Activated CD4-positive, alpha-beta T cell treated with anti-CD3 and anti-CD28 coated beads for 48 hours (primary cell): ENCODE measurements around the gene PRR20C.
"Not testable (repeated sequence)": the region's sequence is repeated elsewhere in the genome, so short reads cannot be mapped to it uniquely, and the experiment has no call there.

ENCODE experiments used
- DNase-seq: peaks from one replicate; pipeline ENCODE4 v3.0.0-alpha.2; 2020

The PRR20C gene

DNA sequence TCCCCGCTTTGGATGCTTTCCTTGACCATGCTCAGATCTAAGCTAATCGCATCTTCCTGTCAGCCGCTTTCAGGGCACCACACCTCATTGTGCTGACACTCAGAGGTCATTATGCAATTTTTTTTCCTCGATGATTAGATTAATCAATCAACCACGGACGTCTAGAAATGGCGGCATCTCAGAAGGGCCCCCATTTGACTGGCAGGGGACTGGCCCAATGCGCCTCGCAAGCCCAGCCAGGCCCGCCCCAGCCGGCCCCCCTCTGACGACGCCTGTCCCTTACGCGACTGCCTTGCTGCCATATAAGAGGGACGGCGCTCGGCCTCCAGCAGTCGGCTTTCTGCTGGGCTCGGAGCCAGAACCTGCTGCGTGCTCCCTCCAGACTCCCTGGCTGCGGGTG, at the start of gene PRR20C:
TSS of gene PRR20C (plus strand) at position 301 of the 400 bp plus-strand sequence. CDS start 387 bp downstream, outside the sequence.
- DNase-seq = not testable (repeated sequence)

DNA sequence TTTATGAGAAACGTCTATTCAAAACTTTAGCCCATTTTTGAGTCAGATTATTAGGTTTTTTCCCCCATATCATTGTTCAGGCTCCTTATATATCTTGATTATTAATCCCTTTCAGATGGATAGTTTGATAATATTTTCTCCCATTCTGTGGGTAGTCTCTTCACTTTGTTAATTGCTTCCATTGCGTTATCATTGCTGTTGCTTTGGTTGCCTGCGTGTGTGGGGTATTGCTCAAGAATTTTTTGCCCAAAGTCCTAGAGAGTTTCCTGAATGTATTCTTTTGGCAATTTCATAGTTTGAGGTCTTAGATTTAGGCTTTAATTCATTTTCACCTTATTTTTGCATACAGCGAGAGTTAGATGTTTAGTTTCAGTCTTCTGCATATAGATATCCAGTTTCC, 38.9 kb upstream of the PRR20C start:
- no peak for DNase-seq

DNA sequence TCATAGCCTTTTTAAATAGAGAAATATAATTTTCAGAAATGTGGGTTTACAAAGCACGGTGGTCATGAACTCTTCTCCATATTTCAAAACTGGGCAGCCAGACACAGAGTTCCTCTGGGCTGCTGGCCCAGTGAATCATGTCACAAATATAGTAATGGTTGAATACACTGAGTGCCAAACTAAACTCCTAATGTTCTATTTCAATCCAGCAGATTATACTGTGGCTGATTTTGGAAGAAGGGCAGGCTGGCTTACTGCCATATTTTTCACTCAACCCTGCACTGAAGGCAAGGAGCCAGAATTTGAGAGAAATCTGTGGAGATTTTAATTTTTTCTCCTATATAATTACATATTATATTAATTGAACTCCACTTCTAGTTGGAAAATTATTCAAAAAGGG, 30.2 kb upstream of the PRR20C start:
- no peak for DNase-seq

DNA sequence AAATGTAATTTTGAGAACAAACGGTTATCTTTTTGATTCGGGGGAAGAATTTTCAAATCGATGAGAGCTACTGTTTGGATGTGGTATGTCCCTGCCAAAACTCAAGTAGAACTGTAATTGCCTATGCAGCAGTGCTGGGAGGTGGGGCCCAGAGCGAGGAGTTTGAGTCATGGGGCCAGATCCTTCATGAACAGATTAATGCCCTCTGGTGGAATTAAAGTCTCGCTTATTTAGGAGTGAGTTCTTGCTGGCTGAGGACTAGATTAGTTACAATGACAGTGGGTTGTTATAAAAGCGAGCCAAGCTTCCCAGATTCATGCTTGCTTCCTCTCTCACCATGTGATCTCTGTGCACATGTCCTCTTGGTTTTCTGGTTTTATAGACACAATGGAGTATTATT, 25.0 kb upstream of the PRR20C start:
- DNase-seq = no peak

DNA sequence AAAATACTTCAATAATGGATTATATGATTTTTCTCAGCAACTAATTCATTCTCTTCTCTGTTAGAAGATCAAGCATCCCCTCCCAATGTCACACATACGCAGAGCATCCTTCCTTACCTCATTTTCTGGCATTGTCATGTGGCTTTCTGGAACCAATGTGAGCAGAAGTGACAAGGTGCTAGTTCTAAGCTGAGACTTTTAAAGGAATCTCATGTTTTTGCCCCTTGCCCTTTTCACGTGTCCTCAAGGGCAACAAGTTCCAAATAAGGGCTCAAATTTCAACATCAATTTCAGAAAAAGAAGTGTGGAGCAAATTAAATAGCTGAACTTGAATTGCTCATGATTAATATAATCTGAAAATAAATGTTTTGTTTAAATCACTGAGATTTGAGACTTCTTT, 17.8 kb upstream of the PRR20C start:
- DNase-seq = no peak

DNA sequence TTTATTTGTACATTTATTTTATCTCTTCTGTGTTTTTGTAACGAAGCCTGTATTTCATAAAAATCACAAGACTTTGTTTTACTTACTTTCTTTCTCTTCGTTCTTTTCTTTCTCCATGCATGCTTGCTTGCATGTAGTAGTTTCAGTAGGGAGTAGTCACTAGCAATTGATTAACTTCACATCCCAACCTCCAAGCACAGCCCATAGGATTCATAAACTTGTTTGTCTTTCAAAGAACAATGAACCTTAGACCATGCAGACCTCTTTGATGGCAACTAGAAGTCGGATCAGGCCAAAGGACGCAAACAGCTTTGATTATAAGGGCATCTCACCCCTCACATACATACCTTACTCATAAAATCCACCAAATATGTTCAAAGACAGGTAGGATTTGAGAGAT, 16.3 kb upstream of the PRR20C start:
- DNase-seq = no peak

DNA sequence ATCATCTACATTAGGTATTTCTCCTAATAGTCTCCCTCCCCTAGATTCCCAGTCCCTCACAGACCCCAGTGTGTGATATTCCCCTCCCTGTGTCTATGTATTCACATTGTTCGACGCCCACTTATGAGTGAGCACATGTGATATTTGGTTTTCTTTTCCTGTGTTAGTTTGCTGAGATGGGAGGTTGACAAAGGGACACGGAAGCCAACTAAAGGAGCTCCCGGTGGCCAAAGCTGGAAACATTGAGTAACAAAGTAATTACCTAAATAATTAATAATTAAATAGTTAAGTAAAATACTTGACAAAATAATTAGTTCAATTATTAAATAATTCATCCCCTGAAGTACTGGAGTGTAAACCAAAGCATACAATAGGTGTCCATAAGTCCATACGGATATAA, 14.9 kb upstream of the PRR20C start:
- DNase-seq = no peak

DNA sequence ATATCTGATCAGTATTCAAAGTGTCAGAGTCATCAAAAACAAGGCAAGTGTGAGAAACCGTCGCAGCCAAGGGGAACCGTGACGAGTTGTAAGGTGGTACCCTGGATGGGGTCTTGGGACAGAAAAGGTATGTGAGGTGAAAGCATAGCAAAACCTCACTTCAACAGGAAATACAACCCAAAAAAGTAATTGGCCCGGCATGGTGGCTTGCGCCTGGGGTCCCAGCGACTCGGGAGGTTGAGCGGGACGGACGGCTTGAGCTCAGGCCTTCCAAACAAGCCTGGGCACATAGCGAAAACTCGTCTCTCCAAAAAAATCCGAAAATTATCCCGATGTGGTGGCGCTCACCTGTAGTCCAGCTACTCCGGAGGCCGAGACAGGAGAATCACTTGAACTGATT, 14.1 kb upstream of the PRR20C start:
- DNase-seq = not testable (repeated sequence)

DNA sequence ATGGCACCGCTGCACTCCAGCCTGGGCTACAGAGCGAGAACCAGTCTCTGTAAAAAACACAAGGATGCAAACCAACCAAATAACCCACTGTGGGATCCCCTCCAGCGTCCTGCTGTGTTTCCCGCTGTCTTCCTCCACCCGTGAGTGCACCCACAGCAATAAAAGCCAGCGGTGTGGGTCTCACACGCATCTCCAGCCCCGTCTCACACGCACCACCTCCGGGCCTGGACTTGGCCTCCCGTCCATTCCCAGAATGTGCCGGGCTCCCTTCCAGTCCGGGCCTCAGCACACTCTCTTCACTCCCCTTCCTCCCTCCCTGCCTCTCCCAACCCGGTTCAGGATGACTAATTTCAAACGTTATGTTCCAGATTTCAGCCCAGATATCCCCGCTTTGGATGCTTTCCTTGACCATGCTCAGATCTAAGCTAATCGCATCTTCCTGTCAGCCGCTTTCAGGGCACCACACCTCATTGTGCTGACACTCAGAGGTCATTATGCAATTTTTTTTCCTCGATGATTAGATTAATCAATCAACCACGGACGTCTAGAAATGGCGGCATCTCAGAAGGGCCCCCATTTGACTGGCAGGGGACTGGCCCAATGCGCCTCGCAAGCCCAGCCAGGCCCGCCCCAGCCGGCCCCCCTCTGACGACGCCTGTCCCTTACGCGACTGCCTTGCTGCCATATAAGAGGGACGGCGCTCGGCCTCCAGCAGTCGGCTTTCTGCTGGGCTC, 13.5 kb upstream of the PRR20C start, which contains the start of gene PRR20A:
TSS of gene PRR20A (plus strand) at position 684 of the 734 bp plus-strand sequence. CDS start 387 bp downstream, outside the sequence.
- not testable (repeated sequence) for DNase-seq

DNA sequence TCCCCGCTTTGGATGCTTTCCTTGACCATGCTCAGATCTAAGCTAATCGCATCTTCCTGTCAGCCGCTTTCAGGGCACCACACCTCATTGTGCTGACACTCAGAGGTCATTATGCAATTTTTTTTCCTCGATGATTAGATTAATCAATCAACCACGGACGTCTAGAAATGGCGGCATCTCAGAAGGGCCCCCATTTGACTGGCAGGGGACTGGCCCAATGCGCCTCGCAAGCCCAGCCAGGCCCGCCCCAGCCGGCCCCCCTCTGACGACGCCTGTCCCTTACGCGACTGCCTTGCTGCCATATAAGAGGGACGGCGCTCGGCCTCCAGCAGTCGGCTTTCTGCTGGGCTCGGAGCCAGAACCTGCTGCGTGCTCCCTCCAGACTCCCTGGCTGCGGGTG, 6.7 kb upstream of the PRR20C start, which contains the start of gene PRR20B:
TSS of gene PRR20B (plus strand) at position 301 of the 400 bp plus-strand sequence. CDS start 387 bp downstream, outside the sequence.
- not testable (repeated sequence) for DNase-seq

DNA sequence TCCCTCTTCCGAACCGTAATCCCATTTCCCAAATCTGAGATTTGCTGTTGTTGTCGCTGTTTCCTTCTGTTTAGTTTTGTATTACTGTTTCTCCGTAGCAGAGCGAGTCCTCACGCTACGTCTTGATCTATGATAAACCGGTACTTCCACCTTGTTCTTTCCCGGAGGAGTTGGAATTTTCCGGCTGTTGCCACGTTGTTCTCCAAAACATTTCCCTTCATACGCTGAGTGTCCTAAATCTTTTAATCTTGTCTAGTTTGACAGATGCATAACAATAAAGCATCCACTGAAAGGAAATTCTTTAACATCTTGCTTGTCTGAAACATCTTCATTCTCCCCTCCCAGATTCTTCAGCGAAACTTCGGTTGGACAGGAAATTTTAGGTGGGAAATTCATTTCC, 5.8 kb upstream of the PRR20C start:
- DNase-seq = not testable (repeated sequence)

DNA sequence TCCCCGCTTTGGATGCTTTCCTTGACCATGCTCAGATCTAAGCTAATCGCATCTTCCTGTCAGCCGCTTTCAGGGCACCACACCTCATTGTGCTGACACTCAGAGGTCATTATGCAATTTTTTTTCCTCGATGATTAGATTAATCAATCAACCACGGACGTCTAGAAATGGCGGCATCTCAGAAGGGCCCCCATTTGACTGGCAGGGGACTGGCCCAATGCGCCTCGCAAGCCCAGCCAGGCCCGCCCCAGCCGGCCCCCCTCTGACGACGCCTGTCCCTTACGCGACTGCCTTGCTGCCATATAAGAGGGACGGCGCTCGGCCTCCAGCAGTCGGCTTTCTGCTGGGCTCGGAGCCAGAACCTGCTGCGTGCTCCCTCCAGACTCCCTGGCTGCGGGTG, 6.5 kb downstream of the PRR20C start, which contains the start of gene PRR20D:
TSS of gene PRR20D (plus strand) at position 301 of the 400 bp plus-strand sequence. CDS start 387 bp downstream, outside the sequence.
- DNase-seq = not testable (repeated sequence)

DNA sequence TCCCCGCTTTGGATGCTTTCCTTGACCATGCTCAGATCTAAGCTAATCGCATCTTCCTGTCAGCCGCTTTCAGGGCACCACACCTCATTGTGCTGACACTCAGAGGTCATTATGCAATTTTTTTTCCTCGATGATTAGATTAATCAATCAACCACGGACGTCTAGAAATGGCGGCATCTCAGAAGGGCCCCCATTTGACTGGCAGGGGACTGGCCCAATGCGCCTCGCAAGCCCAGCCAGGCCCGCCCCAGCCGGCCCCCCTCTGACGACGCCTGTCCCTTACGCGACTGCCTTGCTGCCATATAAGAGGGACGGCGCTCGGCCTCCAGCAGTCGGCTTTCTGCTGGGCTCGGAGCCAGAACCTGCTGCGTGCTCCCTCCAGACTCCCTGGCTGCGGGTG, 13.0 kb downstream of the PRR20C start, which contains the start of gene PRR20E:
TSS of gene PRR20E (plus strand) at position 301 of the 400 bp plus-strand sequence. CDS start 387 bp downstream, outside the sequence.
- not testable (repeated sequence) for DNase-seq

DNA sequence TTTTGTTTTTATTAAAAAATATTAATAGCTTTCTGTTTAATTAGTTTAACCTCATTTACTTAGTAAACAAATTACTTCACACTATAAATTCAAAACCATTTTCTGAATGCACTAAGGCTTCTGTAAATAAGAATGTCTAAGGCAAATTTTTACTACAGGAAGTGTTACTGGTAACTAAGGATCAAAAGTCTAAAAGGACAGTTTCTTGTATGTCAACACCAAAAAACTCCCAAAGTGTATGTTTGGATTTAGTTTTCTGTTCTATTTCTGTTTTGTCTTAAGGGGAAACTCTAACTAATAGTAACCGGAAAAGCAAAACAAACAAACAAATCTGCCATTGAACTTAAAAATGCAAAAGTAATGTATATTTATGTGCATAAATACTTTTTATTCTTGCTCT, 37.8 kb downstream of the PRR20C start:
- no peak for DNase-seq
